ENCODE measurements around the gene NLRP12.

Gene NLRP12

GRCh38 chr19:53812335-53812734 lies 11.8 kb downstream of the NLRP12 start:
- H3K27ac ChIP-seq (ENCODE audit: extremely low read depth, low read depth, low read length) = no peak overlapping the region
- ChIA-PET CTCF (interaction anchor here (0.6 to 2.9 kb wide), 5 partner anchors 20 to 839 kb away, joined by 4 to 13 read pairs (median 5); no protein-coding TSS in a partner anchor), POLR2A (no interaction called here)
- H3K4me3 ChIP-seq (ENCODE audit: low read depth, low read length) = no peak overlapping the region
- no peaks in the 10 kb centered on the region for H3K9me3 ChIP-seq (ENCODE audit: control insufficient read depth, insufficient read depth, low read depth, low read length)
- TF ChIP-seq ZNF530 (tag by site-specific recombination; IDR thresholded peaks at IDR 0.05; ENCODE audit: low read depth) (no peak), ZNF626 (tag by site-specific recombination; IDR thresholded peaks at IDR 0.05) (no peak), KLF1 (tag by site-specific recombination; IDR thresholded peaks at IDR 0.05) (no peak), BCL6B (tag by site-specific recombination; IDR thresholded peaks at IDR 0.05) (no peak), ZNF514 (tag by site-specific recombination; IDR thresholded peaks at IDR 0.05) (no peak), ZNF645 (tag by site-specific recombination; IDR thresholded peaks at IDR 0.05) (no peak), ZNF174 (tag by site-specific recombination; IDR thresholded peaks at IDR 0.05) (no peak), ZNF341 (tag by site-specific recombination; IDR thresholded peaks at IDR 0.05; ENCODE audit: low read depth) (no peak), ZNF843 (tag by site-specific recombination; IDR thresholded peaks at IDR 0.05) (no peak), ZNF148 (tag by site-specific recombination; IDR thresholded peaks at IDR 0.05; ENCODE audit: borderline replicate concordance) (no peak), ZNF837 (tag by site-specific recombination; IDR thresholded peaks at IDR 0.05) (no peak), ZNF777 (tag by site-specific recombination; IDR thresholded peaks at IDR 0.05; ENCODE audit: borderline replicate concordance) (no peak), AEBP2 (tag by site-specific recombination; IDR thresholded peaks at IDR 0.05; ENCODE audit: borderline replicate concordance) (no peak), ZNF121 (tag by site-specific recombination; IDR thresholded peaks at IDR 0.05) (no peak), ZNF362 (tag by site-specific recombination; IDR thresholded peaks at IDR 0.05) (no peak)
- H3K4me1 ChIP-seq (ENCODE audit: control insufficient read depth, insufficient read depth, low read length) = no peaks in the 10 kb centered on the region
- H3K36me3 ChIP-seq (ENCODE audit: control insufficient read depth in 2 of 2, insufficient read depth in 1 of 2, low read length in 2 of 2) = no peaks in the 10 kb centered on the region

- Histone ChIP-seq H3K36me3 (ENCODE audit: control insufficient read depth in 2 of 2, insufficient read depth in 1 of 2, low read length in 2 of 2) (no peaks in the 10 kb centered on the region), H3K27ac (ENCODE audit: extremely low read depth, low read depth, low read length) (no peak overlapping the region), H3K4me1 (ENCODE audit: control insufficient read depth, insufficient read depth, low read length) (no peaks in the 10 kb centered on the region), H3K4me3 (ENCODE audit: low read depth, low read length) (no peak overlapping the region), H3K9me3 (ENCODE audit: control insufficient read depth, insufficient read depth, low read depth, low read length) (no peaks in the 10 kb centered on the region)
- POLR2A ChIA-PET = no interaction called here
- CTCF ChIA-PET = interaction anchor here (0.6 to 4.7 kb wide), 11 partner anchors 18 to 297 kb away, joined by 3 to 47 read pairs (median 5); no protein-coding TSS in a partner anchor
- TF ChIP-seq ZNF239 (tag by site-specific recombination; IDR thresholded peaks at IDR 0.05) (no peak), ZNF292 (tag by site-specific recombination; IDR thresholded peaks at IDR 0.05; ENCODE audit: borderline replicate concordance, low read depth) (no peak), ZNF76 (tag by site-specific recombination; IDR thresholded peaks at IDR 0.05; ENCODE audit: borderline replicate concordance, low read depth) (no peak), ZNF335 (tag by site-specific recombination; conservative IDR thresholded peaks at IDR 0.05) (no peak), ZFP3 (tag by site-specific recombination; IDR thresholded peaks at IDR 0.05; ENCODE audit: low read depth) (no peak), ZNF626 (tag by site-specific recombination; IDR thresholded peaks at IDR 0.05) (no peak), ZNF701 (tag by site-specific recombination; IDR thresholded peaks at IDR 0.05) (no peak), ZFP41 (tag by site-specific recombination; IDR thresholded peaks at IDR 0.05; ENCODE audit: borderline replicate concordance) (no peak), HOXD13 (CRISPR knock-in tag; IDR thresholded peaks at IDR 0.05; ENCODE audit: borderline replicate concordance) (no peak), ZNF138 (tag by site-specific recombination; IDR thresholded peaks at IDR 0.05; ENCODE audit: borderline replicate concordance) (no peak), ZNF146 (tag by site-specific recombination; IDR thresholded peaks at IDR 0.05) (no peak), ZNF558 (tag by site-specific recombination; IDR thresholded peaks at IDR 0.05) (no peak)
These were observed 13.2 kb downstream of the NLRP12 start for GRCh38 chr19:53810891-53811290.
